ES-I3 (cell line): Measurements from ENCODE around the gene GP2.

ENCODE experiments used
- H3K36me3 ChIP-seq: 2 replicates; pipeline ENCODE4 v1.6.1; 2013; ENCODE audit warnings: mild to moderate bottlenecking, low read length, control low read depth, moderate library complexity; ENCODE audit not compliant: insufficient read depth
- H3K4me1 ChIP-seq: 2 replicates; pipeline ENCODE4 v1.6.1; 2013; ENCODE audit warnings: mild to moderate bottlenecking, control low read depth, low read length; ENCODE audit not compliant: insufficient read depth
- H3K9ac ChIP-seq: 2 replicates; pipeline ENCODE4 v1.6.1; 2013; ENCODE audit warnings: low read depth, mild to moderate bottlenecking, low read length, moderate library complexity
- H3K9me3 ChIP-seq: 2 replicates; pipeline ENCODE4 v1.6.1; 2013; ENCODE audit warnings: mild to moderate bottlenecking, low read length, moderate library complexity; ENCODE audit not compliant: control insufficient read depth, insufficient read depth

GP2 gene

GRCh38 chr16:20327444-20328041 lies at the start of gene GP2:
TSS of gene GP2 (minus strand) at chr16:20327513. CDS start at chr16:20326431, 1,082 bp downstream.
- H3K4me1 ChIP-seq = no peaks in the 10 kb centered on the region
- no peaks in the 10 kb centered on the region for H3K36me3 ChIP-seq
- no peaks in the 10 kb centered on the region for H3K9me3 ChIP-seq
- H3K9ac ChIP-seq = no peak within 1 kb of the TSS

- Histone ChIP-seq H3K36me3 (no peaks in the 10 kb centered on the region), H3K9ac (no peak overlapping the region), H3K4me1 (no peaks in the 10 kb centered on the region), H3K9me3 (0 out of 2 replicates have a peak, but pooled peaks cover 2% of the 10 kb centered on the region)
These were observed 45.4 kb upstream of the GP2 start for GRCh38 chr16:20372701-20373100.

- 0 out of 2 replicates have a peak, but pooled peaks cover 1% of the 10 kb centered on the region for H3K9me3 ChIP-seq
- H3K36me3 ChIP-seq = no peaks in the 10 kb centered on the region
- no peak overlapping the region for H3K9ac ChIP-seq
- no peaks in the 10 kb centered on the region for H3K4me1 ChIP-seq
These were observed 42.2 kb upstream of the GP2 start for GRCh38 chr16:20369452-20370054.

DNA sequence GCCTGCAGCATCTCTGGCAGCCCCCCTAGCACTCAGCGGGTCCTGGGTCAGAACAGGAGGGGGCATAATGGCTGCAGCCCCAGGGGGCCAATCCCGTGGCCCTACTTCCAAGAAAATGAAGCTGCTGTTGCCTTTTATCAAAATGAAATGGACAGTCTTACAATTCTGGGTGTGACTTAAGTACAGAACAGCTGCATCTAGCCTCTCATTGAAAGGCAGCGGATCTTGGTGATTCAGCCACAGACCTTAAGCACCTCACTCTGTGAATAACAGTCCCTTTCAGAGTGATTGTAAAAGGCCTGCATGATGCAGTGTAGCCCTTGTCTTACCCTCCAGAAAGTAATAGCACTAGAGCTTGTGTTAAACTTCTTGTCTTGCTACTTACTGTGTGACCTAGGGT lies 36.7 kb upstream of the GP2 start:
- no peak overlapping the region for H3K9ac ChIP-seq
- no peaks in the 10 kb centered on the region for H3K9me3 ChIP-seq
- no peaks in the 10 kb centered on the region for H3K36me3 ChIP-seq
- H3K4me1 ChIP-seq = no peaks in the 10 kb centered on the region

- no peaks in the 10 kb centered on the region for H3K36me3 ChIP-seq
- no peaks in the 10 kb centered on the region for H3K9me3 ChIP-seq
- no peak overlapping the region for H3K9ac ChIP-seq
- no peaks in the 10 kb centered on the region for H3K4me1 ChIP-seq
These were observed 35.9 kb upstream of the GP2 start for GRCh38 chr16:20363191-20363590.

DNA sequence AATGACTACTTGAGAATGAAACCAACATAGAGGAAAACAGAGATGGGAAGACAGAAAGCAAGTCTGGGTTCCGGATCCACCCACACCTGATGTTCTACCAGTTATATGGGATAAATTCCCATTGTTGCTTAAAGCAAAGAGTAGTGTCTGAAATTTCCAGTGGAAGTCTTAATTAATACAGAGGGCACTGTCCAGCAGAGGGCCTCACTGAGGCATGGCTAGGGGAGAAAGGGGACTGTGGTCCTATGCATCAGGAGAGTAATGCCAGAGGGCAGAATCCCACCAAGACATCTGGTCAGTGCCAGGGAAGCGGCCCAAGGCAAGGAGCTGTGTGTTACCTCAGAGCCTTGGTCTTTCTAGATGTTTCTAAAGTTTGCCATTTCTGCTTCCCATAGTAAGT lies 32.7 kb upstream of the GP2 start:
- no peaks in the 10 kb centered on the region for H3K4me1 ChIP-seq
- H3K36me3 ChIP-seq = no peaks in the 10 kb centered on the region
- H3K9ac ChIP-seq = no peak overlapping the region
- no peaks in the 10 kb centered on the region for H3K9me3 ChIP-seq

DNA sequence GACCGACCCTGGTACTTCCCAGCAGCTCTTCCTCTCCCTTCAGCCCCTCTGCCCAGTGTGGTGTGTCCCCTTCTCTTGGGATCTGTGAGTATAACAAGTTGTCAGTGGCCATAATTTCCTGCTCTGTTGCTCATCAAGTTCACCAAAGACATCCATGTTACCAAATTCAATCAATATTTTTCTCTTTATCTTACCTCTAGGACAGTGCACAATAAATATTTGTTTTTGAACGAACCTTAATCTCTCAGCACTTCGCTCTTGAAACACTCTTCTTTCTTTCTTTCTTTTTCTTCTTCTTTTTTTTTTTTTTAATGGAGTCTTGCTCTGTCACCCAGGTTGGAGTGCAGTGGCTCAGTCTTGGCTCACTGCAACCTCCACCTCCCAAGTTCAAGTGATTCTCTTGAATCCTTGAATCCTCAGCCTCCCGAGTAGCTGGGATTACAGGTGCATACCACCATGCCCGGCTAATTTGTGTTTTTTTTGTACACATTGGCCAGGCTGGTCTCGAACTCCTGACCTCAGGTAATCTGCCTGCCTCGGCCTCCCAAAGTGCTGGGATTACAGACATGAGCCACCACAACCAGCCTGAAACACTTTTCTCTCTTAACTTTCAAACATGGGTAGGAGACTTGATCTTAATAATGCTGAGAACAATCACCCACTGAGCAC lies 27.9 kb upstream of the GP2 start:
- H3K9ac ChIP-seq = no peak overlapping the region
- H3K4me1 ChIP-seq = no peaks in the 10 kb centered on the region; the same call in 1 of the 2 replicates
- H3K36me3 ChIP-seq = no peaks in the 10 kb centered on the region
- H3K9me3 ChIP-seq = no peaks in the 10 kb centered on the region

DNA sequence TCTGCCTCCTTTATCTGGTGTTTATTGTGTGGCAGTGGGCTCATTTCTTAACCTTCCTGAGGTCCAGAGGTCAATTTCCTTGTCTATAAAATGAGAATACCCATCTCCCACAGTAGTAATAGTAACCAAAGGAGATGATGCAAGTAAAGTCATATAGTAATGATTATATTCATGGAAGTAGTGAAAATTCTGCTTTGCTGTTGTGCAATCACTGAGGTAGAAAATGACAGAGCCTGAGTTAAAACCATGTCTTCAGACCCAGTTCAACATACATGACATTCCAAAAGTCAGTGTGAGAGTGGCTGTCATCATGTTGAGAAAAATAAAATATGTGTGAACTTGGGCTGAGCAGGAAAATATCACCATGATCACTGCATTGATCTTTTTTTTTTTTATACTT lies 26.1 kb upstream of the GP2 start:
- Histone ChIP-seq H3K4me1 (no peaks in the 10 kb centered on the region; the same call in 1 of the 2 replicates), H3K9ac (no peak overlapping the region), H3K36me3 (no peaks in the 10 kb centered on the region), H3K9me3 (no peaks in the 10 kb centered on the region)

GRCh38 chr16:20352615-20353014 lies 25.3 kb upstream of the GP2 start, which contains the start of gene UMOD:
TSS of gene UMOD (minus strand) at chr16:20352715. CDS start at chr16:20350737, 1,978 bp downstream.
- no peaks in the 10 kb centered on the region for H3K36me3 ChIP-seq
- H3K9ac ChIP-seq = no peak within 1 kb of the TSS
- no peaks in the 10 kb centered on the region for H3K9me3 ChIP-seq
- no peaks in the 10 kb centered on the region; the same call in 1 of the 2 replicates for H3K4me1 ChIP-seq

DNA sequence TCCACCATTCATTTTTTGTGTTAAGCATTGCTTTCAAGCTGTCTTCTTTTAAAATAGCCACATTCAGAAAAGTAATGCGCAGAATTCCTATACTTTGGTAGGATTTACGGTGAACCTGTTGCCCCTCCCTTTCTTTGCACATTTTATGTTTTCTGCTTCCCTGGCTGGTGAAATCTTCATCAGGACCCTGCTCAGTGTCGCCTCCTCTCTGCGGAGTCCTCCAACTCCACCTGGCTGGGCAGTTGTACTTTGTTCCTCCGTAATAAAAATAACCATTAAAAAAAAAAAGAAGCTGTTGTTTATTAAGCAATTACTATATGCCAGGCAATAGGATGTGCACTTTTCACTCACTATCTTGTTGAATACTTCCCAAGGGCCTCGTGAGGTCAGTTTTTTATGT lies 22.3 kb upstream of the GP2 start:
- Histone ChIP-seq H3K9me3 (no peaks in the 10 kb centered on the region), H3K36me3 (no peaks in the 10 kb centered on the region), H3K4me1 (no peaks in the 10 kb centered on the region; the same call in 1 of the 2 replicates), H3K9ac (no peak overlapping the region)

- Histone ChIP-seq H3K9me3 (no peaks in the 10 kb centered on the region), H3K9ac (no peak overlapping the region), H3K36me3 (no peaks in the 10 kb centered on the region), H3K4me1 (no peaks in the 10 kb centered on the region; the same call in 1 of the 2 replicates)
These were observed 21.3 kb upstream of the GP2 start for GRCh38 chr16:20348365-20349185.

DNA sequence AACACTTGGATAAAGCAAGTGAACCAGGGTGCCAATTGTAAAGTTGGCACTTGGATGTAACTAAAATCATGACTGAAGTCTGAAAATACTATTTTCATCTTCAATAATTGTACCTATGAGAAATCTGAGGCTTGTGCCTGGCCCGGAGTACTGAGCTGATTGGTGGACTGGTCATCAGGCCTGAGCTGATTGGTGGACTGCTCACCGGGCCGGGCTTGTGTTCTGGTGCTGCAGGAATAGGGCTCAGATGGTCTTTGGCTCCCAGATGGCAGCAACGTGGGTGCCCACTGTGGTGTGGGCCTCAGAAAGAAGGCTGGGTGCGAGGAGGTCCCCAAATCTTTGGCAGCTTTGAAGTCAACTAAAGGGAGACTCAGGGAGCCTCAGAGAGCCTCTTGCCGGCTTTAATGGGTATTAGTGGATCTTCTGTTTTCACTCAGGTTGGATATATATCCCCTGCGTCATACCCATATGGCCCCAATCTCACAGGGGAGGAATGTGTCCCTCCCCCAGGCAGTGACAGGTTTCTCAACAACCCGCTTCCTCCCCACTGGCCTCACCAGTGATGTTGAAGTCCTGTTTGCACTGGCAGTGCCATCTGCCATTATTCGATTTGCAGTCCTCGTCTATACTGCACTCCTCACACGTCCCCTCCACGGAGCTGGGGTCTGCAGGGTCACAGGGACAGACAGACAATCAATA lies 20.5 kb upstream of the GP2 start:
- Histone ChIP-seq H3K9ac (no peak overlapping the region), H3K36me3 (no peaks in the 10 kb centered on the region), H3K9me3 (no peaks in the 10 kb centered on the region), H3K4me1 (no peaks in the 10 kb centered on the region)

DNA sequence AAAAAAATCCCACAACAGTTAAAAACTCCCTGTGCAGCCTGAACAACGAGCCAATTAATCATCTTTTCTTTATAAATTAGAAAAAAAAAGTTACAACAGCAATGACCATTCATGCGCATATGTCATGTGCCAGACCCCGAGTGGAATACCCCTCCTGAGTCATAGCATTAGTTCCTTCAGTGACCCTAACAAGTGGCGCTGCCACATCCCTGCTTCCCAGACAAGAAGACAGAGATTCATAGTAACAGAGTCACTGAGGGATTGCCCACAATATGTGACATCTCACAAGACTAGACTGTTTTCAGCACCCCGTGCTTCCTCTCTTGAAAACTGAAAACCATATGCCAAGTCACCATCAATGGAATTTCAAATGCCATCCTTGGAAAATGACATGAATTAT lies 17.3 kb upstream of the GP2 start:
- Histone ChIP-seq H3K36me3 (no peaks in the 10 kb centered on the region), H3K4me1 (no peaks in the 10 kb centered on the region), H3K9me3 (no peaks in the 10 kb centered on the region), H3K9ac (no peak overlapping the region)

- Histone ChIP-seq H3K9me3 (no peaks in the 10 kb centered on the region), H3K36me3 (no peaks in the 10 kb centered on the region), H3K9ac (no peak overlapping the region), H3K4me1 (no peaks in the 10 kb centered on the region)
These were observed 12.4 kb upstream of the GP2 start for GRCh38 chr16:20339744-20340143.
